IPS-18a (cell line): ENCODE results near the gene GCDH.
"Not testable (repeated sequence)": the region's sequence is repeated elsewhere in the genome, so short reads cannot be mapped to it uniquely, and the experiment has no call there.

Source experiments
- H3K27ac ChIP-seq: one replicate; pipeline ENCODE4 v1.5.1; 2013; ENCODE audit warnings: low read length
- H3K27me3 ChIP-seq: one replicate; pipeline ENCODE4 v1.6.1; 2013; ENCODE audit warnings: mild to moderate bottlenecking, low read length; ENCODE audit not compliant: control insufficient read depth, insufficient read depth
- H3K36me3 ChIP-seq: one replicate; pipeline ENCODE4 v1.6.1; 2013; ENCODE audit warnings: low read depth, low read length; ENCODE audit not compliant: control insufficient read depth
- H3K4me1 ChIP-seq: one replicate; pipeline ENCODE4 v1.6.1; 2013; ENCODE audit warnings: low read depth, low read length; ENCODE audit not compliant: control insufficient read depth
- H3K4me3 ChIP-seq: one replicate; pipeline ENCODE4 v1.5.1; 2013; ENCODE audit warnings: low read length
- H3K9ac ChIP-seq: one replicate; pipeline ENCODE4 v1.6.1; 2013; ENCODE audit warnings: mild to moderate bottlenecking, low read length, moderate library complexity
- H3K9me3 ChIP-seq: one replicate; pipeline ENCODE4 v1.6.1; 2013; ENCODE audit warnings: low read depth, low read length; ENCODE audit not compliant: control insufficient read depth

The GCDH gene

DNA sequence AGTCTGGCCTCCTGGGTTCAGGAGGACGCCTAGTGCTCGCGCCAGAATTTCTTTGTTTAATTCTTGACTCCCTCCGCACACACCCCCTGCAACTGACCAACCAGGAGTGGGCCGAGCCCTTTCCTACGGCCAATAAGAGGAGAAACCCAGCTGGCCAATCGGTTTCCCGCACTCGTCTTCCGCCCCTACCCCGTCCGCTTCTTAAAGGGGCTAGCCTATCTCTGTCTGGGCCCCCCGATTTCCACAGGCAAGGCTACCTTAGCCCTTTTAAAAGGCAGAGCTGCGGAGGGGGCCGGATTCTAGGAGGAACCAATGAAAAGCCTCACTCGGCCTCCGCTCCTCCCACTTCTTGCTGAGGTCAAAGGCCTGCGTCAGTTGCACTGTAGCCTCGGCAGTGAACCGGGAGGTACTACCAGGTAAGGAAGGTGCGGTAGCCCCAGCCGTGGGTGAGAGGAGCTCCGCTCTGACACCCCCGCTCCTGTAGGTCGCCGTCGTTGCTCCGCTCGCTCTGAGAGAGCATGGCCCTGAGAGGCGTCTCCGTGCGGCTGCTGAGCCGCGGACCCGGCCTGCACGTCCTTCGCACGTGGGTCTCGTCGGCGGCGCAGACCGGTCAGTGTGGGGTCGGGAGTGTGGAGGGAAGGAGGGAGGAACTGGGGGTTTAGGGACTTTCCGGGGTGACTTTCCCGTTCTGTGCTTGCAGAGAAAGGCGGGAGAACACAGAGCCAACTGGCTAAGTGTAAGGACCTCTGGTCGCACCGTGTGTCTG lies at the start of gene GCDH:
GCDH (plus strand) TSS at position 374 of the 766 bp plus-strand sequence; CDS start at position 519, 145 bp downstream.
- Histone ChIP-seq H3K4me1 (peaks cover 2% of the 10 kb centered on the region), H3K9me3 (no peaks in the 10 kb centered on the region), H3K4me3 (peak within 1 kb of the TSS; percentile 85), H3K27ac (peak within 1 kb of the TSS; percentile 78), H3K27me3 (peaks cover 23% of the 10 kb centered on the region), H3K36me3 (peaks cover 20% of the 10 kb centered on the region), H3K9ac (peak within 1 kb of the TSS; percentile 73)

DNA sequence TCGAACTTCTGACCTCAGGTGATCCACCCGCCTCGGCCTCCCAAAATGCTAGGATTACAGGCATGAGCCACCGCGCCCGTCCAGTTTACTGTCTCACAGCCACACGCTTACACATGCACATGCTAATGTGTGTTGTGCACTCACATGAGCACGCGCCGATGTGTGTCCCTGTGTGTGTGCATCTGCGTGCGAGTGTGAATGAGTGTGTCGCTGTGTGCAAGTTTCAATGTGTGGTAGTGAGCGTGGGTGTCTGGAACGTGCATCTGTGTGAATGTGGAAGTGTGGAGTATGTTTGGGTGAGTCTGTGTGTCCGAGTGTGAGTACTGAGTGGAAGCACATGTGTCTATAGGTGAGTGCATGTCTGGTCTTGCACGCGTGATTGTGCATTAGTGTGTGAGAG lies 48.4 kb upstream of the GCDH start:
- no peaks in the 10 kb centered on the region for H3K9me3 ChIP-seq
- H3K9ac ChIP-seq: no peak overlapping the region
- H3K27ac ChIP-seq: no peak overlapping the region
- H3K4me3 ChIP-seq: no peak overlapping the region
- peaks cover 12% of the 10 kb centered on the region for H3K4me1 ChIP-seq
- H3K36me3 ChIP-seq: no peaks in the 10 kb centered on the region
- peaks cover 16% of the 10 kb centered on the region for H3K27me3 ChIP-seq

DNA sequence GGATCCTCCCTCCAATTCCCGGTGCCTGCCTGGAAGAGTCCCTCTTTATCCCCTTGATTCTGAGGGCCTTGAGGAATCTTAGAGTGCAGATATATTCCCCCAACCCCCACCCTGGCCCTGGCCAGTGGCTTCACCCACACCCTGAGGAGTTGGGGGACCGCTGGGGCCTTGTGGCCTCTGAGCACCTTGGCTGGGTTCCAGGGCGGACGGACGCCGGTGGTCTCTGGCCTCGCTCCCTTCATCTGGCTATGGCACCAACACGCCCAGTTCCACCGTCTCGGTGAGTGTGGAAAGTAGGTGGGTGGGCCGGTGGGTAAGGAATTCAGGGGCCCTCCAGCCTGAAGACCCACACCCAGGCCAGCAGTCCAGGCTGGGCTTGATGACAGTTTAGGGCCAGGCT lies 47.6 kb upstream of the GCDH start:
- peaks cover 12% of the 10 kb centered on the region for H3K4me1 ChIP-seq
- H3K27ac ChIP-seq: no peak overlapping the region
- H3K4me3 ChIP-seq: no peak overlapping the region
- H3K9me3 ChIP-seq: no peaks in the 10 kb centered on the region
- no peak overlapping the region for H3K9ac ChIP-seq
- no peaks in the 10 kb centered on the region for H3K36me3 ChIP-seq
- peaks cover 20% of the 10 kb centered on the region for H3K27me3 ChIP-seq

DNA sequence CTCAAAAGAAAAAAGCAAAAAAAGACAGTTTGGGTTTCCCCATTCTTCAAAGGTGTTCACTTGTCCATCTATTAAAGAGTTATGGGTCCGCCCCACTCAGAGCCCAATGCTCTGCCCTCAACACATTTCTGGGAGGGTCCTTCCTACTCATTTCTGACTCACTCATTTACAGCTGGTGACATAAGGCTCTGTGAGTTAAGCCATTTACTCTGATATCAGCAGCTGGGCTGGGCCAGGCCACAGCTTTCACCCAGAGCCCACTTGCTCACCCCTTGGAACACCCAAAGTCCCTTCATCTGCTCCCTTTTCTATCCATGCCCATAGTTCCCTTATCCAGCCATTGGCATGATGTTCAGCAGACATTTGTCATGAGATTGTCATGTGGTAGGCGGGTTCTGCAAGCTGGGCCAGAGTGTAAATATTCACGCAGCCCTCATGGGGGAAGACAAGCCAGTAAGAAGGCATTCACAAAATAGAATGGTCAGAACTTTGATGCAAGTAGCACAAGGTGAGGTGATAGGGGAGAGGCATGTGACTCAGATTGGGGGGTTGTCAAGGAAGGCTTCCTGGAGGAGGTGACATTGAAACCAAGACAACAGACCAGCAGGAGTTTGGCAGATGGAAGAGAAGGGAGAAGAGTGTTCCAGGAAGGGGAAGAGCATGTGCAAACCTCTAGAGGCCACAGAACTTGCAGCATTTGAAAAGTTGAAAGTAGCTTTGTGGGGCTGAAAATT lies 46.8 kb upstream of the GCDH start:
- no peaks in the 10 kb centered on the region for H3K9me3 ChIP-seq
- H3K4me1 ChIP-seq: peaks cover 9% of the 10 kb centered on the region
- no peak overlapping the region for H3K9ac ChIP-seq
- H3K27me3 ChIP-seq: peaks cover 16% of the 10 kb centered on the region
- no peak overlapping the region for H3K27ac ChIP-seq
- no peak overlapping the region for H3K4me3 ChIP-seq
- no peaks in the 10 kb centered on the region for H3K36me3 ChIP-seq

DNA sequence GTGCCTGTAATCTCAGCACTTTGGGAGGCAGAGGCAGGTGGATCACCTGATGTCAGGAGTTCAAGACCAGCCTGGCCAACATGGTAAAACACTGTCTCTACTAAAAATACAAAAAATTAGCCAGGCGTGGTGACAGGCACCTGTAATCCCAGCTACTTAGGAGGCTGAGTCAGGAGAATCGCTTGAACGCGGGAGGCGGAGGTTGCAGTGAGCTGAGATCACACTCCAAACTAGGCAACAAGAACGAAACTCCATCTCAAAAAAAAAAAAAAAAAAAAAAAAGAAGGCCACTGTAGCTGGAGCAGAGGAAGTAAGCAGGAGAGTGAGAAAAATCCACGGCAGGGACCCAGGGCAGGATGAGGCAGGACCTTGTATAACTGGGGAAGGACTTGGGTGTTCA lies 44.3 kb upstream of the GCDH start:
- H3K9me3 ChIP-seq, H3K27ac ChIP-seq, H3K4me3 ChIP-seq, H3K4me1 ChIP-seq, H3K36me3 ChIP-seq, H3K9ac ChIP-seq: not testable (repeated sequence)
- H3K27me3 ChIP-seq: peaks cover 11% of the 10 kb centered on the region

DNA sequence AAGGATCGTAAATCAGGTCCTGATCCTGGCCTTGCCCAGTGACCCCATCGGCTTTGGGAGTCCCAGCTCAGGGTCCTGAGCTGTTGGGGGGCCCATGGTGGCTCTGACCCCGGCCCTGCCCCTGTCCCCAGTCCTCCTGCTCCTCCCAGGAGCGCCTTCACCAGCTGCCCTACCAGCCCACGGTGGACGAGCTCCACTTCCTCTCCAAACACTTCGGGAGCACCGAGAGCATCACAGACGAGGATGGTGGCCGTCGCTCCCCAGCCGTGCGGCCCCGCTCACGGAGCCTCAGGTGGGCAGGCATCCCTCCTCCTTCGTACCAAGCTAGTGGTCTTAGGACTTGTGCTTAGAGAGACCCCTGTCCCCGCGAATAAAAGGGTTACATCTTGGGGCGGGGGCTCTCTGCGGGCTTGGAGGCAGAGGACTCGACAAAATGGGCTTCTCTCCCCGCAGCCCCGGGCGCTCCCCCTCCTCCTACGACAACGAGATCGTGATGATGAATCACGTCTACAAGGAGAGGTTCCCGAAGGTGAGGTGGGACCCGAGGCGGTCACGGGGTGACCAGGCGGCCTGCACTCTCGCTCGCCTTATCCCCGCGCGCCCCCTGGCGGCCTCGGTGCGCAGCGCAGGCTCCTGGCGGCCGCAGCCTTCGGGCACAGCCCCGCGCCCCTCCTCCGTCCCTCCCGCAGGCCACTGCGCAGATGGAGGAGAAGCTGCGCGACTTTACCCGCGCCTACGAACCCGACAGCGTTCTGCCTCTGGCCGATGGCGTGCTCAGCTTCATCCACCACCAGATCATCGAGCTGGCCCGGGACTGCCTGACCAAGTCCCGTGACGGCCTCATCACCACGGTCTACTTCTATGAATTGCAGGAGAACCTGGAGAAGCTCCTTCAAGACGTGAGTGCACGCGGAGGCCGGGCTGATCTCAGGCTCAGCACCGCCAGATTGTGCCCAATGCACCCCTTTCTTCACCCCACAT lies 43.5 kb upstream of the GCDH start:
- Histone ChIP-seq H3K27ac (no peak overlapping the region), H3K27me3 (peaks cover 11% of the 10 kb centered on the region), H3K4me1 (no peaks in the 10 kb centered on the region), H3K9ac (no peak overlapping the region), H3K9me3 (no peaks in the 10 kb centered on the region), H3K4me3 (peak overlapping the region; percentile 33), H3K36me3 (no peaks in the 10 kb centered on the region)

DNA sequence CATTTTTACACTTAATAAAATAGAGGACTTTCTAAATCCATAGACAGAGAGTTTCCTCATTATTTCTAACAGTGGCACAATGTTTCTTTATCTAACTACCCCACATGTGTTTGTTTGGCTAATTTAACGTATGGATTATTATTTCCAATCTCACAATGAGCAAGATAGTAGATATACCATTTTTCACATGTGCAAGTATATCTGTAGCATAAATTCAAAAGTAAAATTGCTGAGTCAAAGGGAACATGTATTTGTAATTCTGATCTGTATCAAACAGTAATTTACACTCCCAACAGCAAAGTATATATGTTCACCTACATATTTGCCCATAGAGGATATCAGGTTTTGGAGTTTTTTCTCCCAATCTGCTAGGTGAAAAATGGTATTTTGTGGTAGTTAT lies 34.3 kb upstream of the GCDH start:
- Histone ChIP-seq H3K4me3 (no peak overlapping the region), H3K9ac (no peak overlapping the region), H3K27ac (no peak overlapping the region), H3K9me3 (no peaks in the 10 kb centered on the region), H3K36me3 (no peaks in the 10 kb centered on the region), H3K27me3 (no peaks in the 10 kb centered on the region), H3K4me1 (no peaks in the 10 kb centered on the region)

DNA sequence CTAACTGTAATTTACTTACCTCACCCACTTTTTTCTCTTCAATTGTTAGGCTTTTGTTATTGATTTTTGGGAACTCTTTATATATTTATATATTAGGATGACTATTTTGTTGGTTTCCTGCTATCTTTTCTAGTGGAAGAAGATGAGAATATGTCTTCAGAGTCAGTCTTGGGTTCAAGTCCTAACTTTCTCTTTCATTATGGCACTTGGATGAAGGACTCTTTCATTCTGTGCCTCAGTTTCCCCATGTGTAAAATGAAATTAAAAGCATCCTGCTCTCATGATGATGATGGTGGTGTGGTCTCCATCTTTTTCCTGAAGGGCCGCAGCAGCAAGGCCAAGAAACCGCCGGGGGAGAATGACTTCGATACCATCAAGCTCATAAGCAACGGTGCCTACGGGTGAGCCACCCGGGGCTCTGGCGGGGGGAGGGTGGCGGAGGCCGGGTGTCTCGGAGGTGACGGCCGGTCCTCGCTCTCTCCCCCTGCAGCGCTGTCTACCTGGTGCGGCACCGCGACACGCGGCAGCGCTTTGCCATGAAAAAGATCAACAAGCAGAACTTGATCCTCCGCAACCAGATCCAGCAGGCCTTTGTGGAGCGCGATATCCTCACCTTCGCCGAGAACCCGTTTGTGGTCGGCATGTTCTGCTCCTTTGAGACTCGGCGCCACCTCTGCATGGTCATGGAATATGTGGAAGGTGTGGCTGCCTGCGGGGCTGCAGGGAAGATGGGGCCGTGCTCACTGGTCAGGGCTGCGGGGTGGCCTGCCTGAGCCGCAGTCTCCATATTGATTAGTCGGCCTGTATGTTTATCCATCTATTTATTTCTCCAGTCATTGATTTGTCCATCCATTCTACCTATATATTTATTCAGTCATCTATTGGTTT lies 32.7 kb upstream of the GCDH start:
- Histone ChIP-seq H3K4me3 (no peak overlapping the region), H3K36me3 (no peaks in the 10 kb centered on the region), H3K4me1 (no peaks in the 10 kb centered on the region), H3K27ac (no peak overlapping the region), H3K9ac (no peak overlapping the region), H3K9me3 (no peaks in the 10 kb centered on the region), H3K27me3 (no peaks in the 10 kb centered on the region)

DNA sequence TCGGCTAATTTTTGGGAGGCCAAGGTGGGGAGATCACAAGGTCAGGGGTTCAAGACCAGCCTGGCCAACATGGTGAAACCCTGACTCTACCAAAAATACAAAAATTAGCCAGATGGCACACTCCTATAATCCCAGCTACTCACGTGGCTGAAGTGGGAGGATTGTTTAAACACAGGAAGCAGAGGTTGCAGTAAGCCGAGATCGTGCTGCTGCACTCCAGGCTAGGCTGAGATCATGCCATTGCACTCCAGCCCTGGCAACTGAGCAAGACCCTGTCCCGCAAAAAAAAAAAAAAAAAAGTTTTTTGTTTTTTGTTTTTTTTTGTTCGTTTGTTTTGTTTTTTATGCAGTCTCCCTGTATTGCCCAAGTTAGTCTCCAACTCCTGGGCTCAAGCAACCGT lies 31.4 kb upstream of the GCDH start:
- Histone ChIP-seq H3K27me3 (no peaks in the 10 kb centered on the region), H3K9ac (no peak overlapping the region), H3K4me3 (no peak overlapping the region), H3K9me3 (no peaks in the 10 kb centered on the region), H3K36me3 (no peaks in the 10 kb centered on the region), H3K27ac (no peak overlapping the region), H3K4me1 (no peaks in the 10 kb centered on the region)

DNA sequence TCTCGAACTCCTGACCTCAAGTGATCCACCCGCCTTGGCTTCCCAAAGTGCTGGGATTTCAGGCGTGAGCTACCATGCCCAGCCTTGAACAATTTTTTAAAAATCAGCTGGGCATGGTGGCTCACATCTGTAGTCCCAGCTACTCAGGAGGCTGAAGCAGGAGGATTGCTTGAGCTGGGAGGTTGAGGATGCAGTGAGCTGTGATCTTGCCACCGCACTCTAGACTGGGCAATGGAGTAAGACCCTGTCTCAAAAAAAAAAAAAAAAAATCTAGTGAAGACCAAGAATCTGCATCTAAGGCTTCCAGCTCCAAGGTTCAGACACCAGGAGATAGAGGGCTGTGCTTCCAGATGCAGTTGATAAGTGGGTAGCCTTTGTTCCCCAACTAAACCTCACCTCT lies 26.8 kb upstream of the GCDH start:
- Histone ChIP-seq H3K9ac (no peak overlapping the region), H3K9me3 (no peaks in the 10 kb centered on the region), H3K27ac (no peak overlapping the region), H3K4me3 (no peak overlapping the region), H3K36me3 (peaks cover 2% of the 10 kb centered on the region), H3K4me1 (no peaks in the 10 kb centered on the region), H3K27me3 (no peaks in the 10 kb centered on the region)
